HepG2 (cell line): ENCODE results near the gene HDLBP. TPM values are rescaled to one million over a fixed set of nuclear protein-coding genes. Genes with fewer than 3 reads are reported as not detected.

ENCODE experiments used
- BORCS8-MEF2B ChIP-seq: sonication (generic); formaldehyde crosslinking; IDR thresholded peaks from 2 replicates; pipeline ENCODE4 v1.8.0; 2022; ENCODE audit warnings: mild to moderate bottlenecking, missing genetic modification reagents
- CREB3 ChIP-seq: sonication (generic); formaldehyde crosslinking; IDR thresholded peaks from 2 replicates; pipeline ENCODE4 v1.5.0; 2020; ENCODE audit warnings: missing genetic modification reagents
- DR1 ChIP-seq: sonication (generic); formaldehyde crosslinking; IDR thresholded peaks from 2 replicates; pipeline ENCODE4 v1.8.0; 2021; ENCODE audit warnings: mild to moderate bottlenecking, missing genetic modification reagents, inconsistent platforms
- HIVEP1 ChIP-seq: sonication (generic); formaldehyde crosslinking; IDR thresholded peaks from 2 replicates; pipeline ENCODE4 v1.4.0; 2020; ENCODE audit warnings: mild to moderate bottlenecking, missing genetic modification reagents
- MAFF ChIP-seq: IDR thresholded peaks from 2 replicates; pipeline ENCODE4 v1.6.1; 2011; ENCODE audit warnings: low read depth, low read length, improper control_type of control experiment
- RBFOX2 ChIP-seq: fragments of 200-400 bp; formaldehyde crosslinking; IDR thresholded peaks from 2 replicates; pipeline ENCODE4 v1.6.1; 2017; ENCODE audit warnings: low read depth, mild to moderate bottlenecking, low read length
- RERE ChIP-seq: IDR thresholded peaks from 2 replicates; pipeline ENCODE4 v1.6.1; 2016; ENCODE audit warnings: low read depth, missing genetic modification reagents, missing compliant biosample characterization
- SALL2 ChIP-seq: sonication (generic); formaldehyde crosslinking; IDR thresholded peaks from 2 replicates; pipeline ENCODE4 v1.8.1; 2023; ENCODE audit warnings: mild to moderate bottlenecking, missing genetic modification reagents, inconsistent platforms
- SRSF4 ChIP-seq: fragments of 200-400 bp; formaldehyde crosslinking; IDR thresholded peaks from one replicate; pipeline ENCODE4 v1.6.1; 2018; ENCODE audit warnings: mild to moderate bottlenecking, low read depth, low read length, moderate library complexity; ENCODE audit not compliant: poor library complexity, severe bottlenecking
- TBX2 ChIP-seq: sonication (generic); formaldehyde crosslinking; IDR thresholded peaks from 2 replicates; pipeline ENCODE4 v1.5.0; 2020; ENCODE audit warnings: missing genetic modification reagents, mild to moderate bottlenecking, borderline replicate concordance
- ZBTB33 ChIP-seq: sonication (generic); formaldehyde crosslinking; IDR thresholded peaks from 2 replicates; pipeline ENCODE4 v1.4.0; 2020; ENCODE audit warnings: missing genetic modification reagents
- ZBTB46 ChIP-seq: sonication (generic); formaldehyde crosslinking; IDR thresholded peaks from 2 replicates; pipeline ENCODE4 v1.4.0; 2020; ENCODE audit warnings: mild to moderate bottlenecking, missing genetic modification reagents, borderline replicate concordance
- ZFP41 ChIP-seq: sonication (generic); formaldehyde crosslinking; IDR thresholded peaks from 2 replicates; pipeline ENCODE4 v1.4.0; 2020; ENCODE audit warnings: mild to moderate bottlenecking, missing genetic modification reagents, borderline replicate concordance
- ZFX ChIP-seq: sonication (generic); formaldehyde crosslinking; IDR thresholded peaks from 2 replicates; pipeline ENCODE4 v1.4.0; 2020; ENCODE audit warnings: mild to moderate bottlenecking, low read depth, missing genetic modification reagents, moderate library complexity
- ZFYVE20 ChIP-seq: sonication (generic); formaldehyde crosslinking; IDR thresholded peaks from 2 replicates; pipeline ENCODE4 v1.8.0; 2023; ENCODE audit warnings: low read depth, mild to moderate bottlenecking, moderate library complexity, missing genetic modification reagents, borderline replicate concordance
- ZNF598 ChIP-seq: sonication (generic); formaldehyde crosslinking; IDR thresholded peaks from 2 replicates; pipeline ENCODE4 v1.5.1; 2020; ENCODE audit warnings: mild to moderate bottlenecking, missing genetic modification reagents, borderline replicate concordance
- ZNF772 ChIP-seq: sonication (generic); formaldehyde crosslinking; IDR thresholded peaks from 2 replicates; pipeline ENCODE4 v1.5.0; 2020; ENCODE audit warnings: mild to moderate bottlenecking, missing genetic modification reagents
- ZNF788 ChIP-seq: sonication (generic); formaldehyde crosslinking; IDR thresholded peaks from 2 replicates; pipeline ENCODE4 v1.5.0; 2020; ENCODE audit warnings: mild to moderate bottlenecking, missing genetic modification reagents, borderline replicate concordance
- polyA plus RNA-seq, 8 experiments: library from polyadenylated mRNA; depleted of rRNA in 3 of 8; stranded (reverse) in 7 of 8; unstranded in 1 of 8; fragments of >200 nt; fragmentation: Illumina TruSeq in 4 of 8; extraction: Trizol in 4 of 8; gene quantifications; 2 replicates each; pipeline versions ENCODE4 v1.2.1 to v1.2.3, GENCODE V29; 2011 to 2016; ENCODE audit warnings: low read depth in 4 of 8, missing spikeins in 1 of 8, mixed read lengths in 1 of 8; ENCODE audit not compliant: insufficient read depth in 1 of 8
- total RNA-seq, 5 experiments: library from RNA; depleted of rRNA; stranded (reverse); fragments of >200 nt; fragmentation: Illumina TruSeq; extraction: Trizol; gene quantifications; 2 replicates each; pipeline ENCODE4 v1.2.3, GENCODE V29; 2016; ENCODE audit warnings: low read depth in 1 of 5

HDLBP gene
- total and polyA plus RNA-seq, 2 of the 13 experiments (the other 11 are each of a cell fraction or from before 2014, with no cell fraction given), result 464 to 707 TPM

- TF ChIP-seq SRSF4 (no peak), CREB3 (no peak), ZNF598 (CRISPR knock-in tag) (peak; percentile 85; the same call in 1 of the 2 replicates), SALL2 (CRISPR knock-in tag) (peak; percentile 85; the same call in 1 of the 2 replicates), BORCS8-MEF2B (CRISPR knock-in tag) (peak; percentile 95), ZNF772 (CRISPR knock-in tag) (peak; percentile 65; the same call in 1 of the 2 replicates), ZFP41 (CRISPR knock-in tag) (peak; percentile 79; the same call in 1 of the 2 replicates), MAFF (no peak), ZFX (CRISPR knock-in tag) (peak; percentile 94), RBFOX2 (peak; percentile 86), HIVEP1 (CRISPR knock-in tag) (peak; percentile 93), ZFYVE20 (CRISPR knock-in tag) (peak; percentile 85; the same call in 1 of the 2 replicates), DR1 (peak; percentile 56; the same call in 1 of the 2 replicates), RERE (CRISPR knock-in tag) (peak; percentile 59; the same call in 1 of the 2 replicates), ZBTB33 (no peak), ZBTB46 (CRISPR knock-in tag) (0 out of 2 replicates have a peak, but pooled peaks have one; percentile 54), ZNF788 (CRISPR knock-in tag) (peak; percentile 45; the same call in 1 of the 2 replicates), TBX2 (CRISPR knock-in tag) (peak; percentile 84)
Observed at GRCh38 chr2:241217320-241218031, 98.0 kb downstream of the HDLBP start (continued).
